GM21576 (cell line): ENCODE measurements around the gene ZNF134.

Experiments used
- ATAC-seq: cut with Tn5 transposase; IDR thresholded peaks from one replicate; pipeline ENCODE4 v1.9.1; 2021; ENCODE audit warnings: mild to moderate bottlenecking, moderate library complexity; ENCODE audit not compliant: unreplicated experiment

ZNF134 gene

DNA sequence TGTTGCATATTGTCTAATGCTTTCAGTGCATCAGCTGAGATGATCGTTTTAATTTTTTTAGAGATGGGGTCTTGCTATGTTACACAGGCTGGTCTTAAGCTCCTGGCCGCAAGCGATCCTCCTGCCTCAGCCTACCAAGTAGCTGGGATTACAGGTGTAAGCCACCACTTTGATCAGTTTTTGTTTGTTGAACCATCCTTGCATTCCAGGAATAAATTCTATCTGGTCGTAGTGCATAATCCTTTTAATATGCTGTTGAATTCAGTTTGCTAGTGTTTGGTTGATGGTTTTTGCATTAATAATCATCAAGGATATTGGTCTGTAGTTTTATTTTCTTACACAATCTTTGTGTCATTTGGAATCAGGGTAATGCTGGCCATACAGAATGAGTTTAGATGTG is 23.3 kb downstream of the ZNF134 start:
- no peak for ATAC-seq

DNA sequence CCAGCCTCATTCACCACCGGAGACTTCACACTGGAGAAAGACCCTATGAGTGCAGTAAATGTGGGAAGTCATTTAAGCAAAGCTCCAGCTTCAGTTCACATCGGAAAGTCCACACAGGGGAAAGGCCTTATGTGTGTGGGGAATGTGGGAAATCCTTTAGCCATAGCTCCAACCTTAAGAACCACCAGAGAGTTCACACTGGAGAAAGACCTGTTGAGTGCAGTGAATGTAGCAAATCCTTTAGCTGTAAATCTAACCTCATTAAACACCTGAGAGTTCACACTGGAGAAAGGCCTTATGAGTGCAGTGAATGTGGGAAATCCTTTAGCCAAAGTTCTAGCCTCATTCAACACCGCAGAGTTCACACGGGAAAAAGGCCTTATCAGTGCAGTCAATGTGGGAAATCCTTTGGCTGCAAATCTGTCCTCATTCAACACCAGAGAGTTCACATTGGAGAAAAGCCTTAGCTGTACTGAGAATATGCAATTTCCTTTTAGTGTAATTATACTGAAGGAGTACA is 27.7 kb downstream of the ZNF134 start:
- ATAC-seq, result no peak

GRCh38 chr19:57642396-57643046 is 28.5 kb downstream of the ZNF134 start:
- ATAC-seq, result no peak

- no peak for ATAC-seq
These were observed 29.7 kb downstream of the ZNF134 start for GRCh38 chr19:57643734-57644133.

GRCh38 chr19:57648331-57649003 is 34.4 kb downstream of the ZNF134 start:
- ATAC-seq, result no peak

DNA sequence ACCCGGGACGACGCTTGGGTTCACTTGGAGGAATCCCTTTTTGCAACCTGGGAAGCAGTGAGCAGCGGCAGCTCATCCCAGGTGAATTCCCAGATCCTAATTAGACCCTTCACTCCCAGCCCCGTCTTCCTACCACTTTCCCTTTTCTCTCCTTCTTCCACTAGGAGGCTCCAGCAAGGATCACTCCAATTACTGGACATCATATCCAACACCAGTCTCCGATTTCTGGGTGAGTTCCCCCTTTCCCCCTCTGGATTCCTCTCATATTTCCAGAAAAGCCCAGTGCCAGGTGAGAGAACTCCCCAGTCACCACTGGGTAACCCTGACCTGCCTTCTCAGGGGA is 37.6 kb downstream of the ZNF134 start:
- ATAC-seq, result no peak

DNA sequence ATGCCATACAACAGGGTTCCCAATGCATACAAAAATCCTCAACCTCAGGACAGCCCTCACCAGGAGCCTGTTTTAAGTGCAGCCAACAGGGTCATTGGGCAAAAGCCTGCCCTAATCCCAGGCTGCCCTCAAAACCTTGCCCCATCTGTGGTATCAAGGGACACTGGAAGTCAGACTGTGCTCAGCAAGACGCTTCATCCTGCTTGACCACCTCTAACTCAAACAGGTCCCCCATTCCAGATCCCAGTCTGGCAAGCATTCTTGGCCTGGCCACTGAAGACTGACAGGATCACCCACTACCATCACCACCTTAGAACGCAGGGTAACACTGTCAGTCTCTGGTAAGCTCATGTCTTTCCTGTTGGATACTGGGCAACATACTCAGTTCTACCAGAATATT is 39.6 kb downstream of the ZNF134 start:
- no peak for ATAC-seq

DNA sequence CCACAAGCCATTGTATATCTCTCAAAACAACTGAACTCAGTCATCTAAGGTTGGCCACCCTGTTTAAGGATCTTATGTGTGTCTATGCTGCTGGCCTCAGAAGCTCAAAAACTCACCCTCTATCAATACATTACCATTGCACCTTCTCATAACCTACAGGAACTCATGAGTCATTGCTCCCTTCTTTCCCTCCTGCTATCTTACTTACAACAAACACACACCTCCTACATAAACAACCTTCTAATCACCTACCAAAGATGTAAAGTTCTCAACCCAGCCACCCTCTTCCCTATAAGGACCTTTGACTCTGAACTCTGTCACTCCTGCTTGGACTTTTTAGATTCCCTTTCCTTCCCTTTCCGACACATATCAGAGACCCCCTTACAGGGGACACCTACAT is 41.4 kb downstream of the ZNF134 start:
- no peak for ATAC-seq

DNA sequence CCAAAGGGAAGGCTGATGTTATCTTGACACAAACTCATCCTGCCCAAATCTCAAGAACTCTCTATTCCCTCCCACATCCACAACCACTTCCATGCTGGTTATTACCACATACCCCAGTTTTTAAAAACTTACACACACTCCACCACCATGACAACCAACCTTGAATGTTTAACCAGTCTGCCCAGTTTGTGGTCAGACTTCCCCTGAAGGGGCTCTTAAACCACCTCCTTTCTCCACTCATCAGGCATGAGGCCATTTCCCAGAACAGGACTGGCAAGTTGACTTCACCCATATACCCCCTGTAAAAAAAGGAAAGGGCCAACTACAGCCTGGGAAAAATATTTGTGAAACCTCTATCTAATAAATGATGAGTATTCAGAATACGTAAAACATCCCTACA is 42.3 kb downstream of the ZNF134 start:
- no peak for ATAC-seq

DNA sequence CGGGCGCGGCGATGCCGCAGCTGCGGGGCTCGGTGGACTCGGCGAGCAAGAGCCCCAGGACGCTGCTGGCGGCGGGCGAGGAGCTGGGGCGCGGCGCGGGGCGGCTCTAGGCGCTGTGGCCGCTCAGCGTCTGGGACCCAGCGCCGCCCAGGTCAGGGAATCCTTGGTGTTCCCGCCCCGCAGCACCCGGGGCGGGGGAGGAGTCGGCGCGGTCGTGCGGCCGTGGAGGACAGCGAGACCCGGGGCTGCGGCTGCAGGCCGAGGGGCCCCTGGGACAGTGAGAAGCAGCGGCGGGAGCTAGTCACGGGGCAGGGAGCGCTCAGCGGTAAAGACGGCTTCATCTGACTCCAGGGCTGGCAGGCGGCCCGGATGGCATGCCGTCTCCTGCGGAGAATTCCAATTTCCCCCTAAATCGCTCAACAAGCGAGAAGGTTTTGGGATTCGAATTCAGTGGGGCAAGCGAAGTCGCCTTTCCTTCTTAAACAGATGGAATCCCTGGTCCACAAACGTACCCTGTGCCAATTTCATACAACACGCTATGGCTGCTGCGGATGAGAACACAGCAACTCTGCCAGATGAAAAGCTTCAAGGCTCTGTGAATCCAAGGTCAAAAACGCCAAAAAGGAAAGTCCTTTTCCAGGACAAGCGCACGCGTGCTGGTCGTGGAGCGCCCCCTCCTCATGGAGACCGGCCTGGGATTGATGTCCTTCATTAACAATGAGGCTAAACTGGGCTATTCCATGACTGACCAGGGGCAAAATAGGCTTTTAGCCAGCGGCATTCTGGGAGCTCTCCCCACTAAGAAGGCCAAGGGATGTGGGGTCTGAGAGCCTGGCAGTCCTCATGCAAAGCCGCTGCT is 50.5 kb downstream of the ZNF134 start:
- ATAC-seq, result no peak

DNA sequence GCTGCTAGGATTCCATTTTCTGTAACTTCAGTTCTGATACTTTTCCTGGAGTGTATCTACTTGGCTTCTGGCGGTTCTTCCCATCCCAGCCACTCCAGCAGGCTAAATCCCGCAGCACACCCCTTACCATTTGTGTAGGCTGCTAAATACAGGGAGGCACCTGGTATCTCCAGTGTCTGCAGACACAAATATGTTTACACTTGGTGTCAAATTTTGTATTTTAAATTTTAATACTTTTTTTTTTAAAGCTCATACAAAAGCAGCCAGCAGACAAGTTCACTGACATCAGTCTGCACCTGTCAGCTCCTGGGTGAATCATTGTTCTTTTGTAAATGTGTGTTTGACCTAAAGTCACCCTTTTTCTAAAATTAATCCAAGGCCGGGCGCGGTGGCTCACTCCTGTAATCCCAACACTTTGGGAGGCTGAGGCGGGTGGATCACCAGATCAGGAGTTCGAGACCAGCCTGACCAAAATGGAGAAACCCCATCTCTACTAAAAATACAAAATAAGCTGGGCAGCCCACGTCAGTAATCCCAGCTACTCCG is 51.3 kb downstream of the ZNF134 start:
- ATAC-seq, result no peak

GRCh38 chr19:57667228-57667627 is 53.2 kb downstream of the ZNF134 start:
- no peak for ATAC-seq

GRCh38 chr19:57668635-57669034 is 54.6 kb downstream of the ZNF134 start, which contains the start of gene ZSCAN4:
TSS of gene ZSCAN4 (plus strand) at chr19:57668935. CDS start at chr19:57676146, 7,211 bp downstream.
- no peak for ATAC-seq

DNA sequence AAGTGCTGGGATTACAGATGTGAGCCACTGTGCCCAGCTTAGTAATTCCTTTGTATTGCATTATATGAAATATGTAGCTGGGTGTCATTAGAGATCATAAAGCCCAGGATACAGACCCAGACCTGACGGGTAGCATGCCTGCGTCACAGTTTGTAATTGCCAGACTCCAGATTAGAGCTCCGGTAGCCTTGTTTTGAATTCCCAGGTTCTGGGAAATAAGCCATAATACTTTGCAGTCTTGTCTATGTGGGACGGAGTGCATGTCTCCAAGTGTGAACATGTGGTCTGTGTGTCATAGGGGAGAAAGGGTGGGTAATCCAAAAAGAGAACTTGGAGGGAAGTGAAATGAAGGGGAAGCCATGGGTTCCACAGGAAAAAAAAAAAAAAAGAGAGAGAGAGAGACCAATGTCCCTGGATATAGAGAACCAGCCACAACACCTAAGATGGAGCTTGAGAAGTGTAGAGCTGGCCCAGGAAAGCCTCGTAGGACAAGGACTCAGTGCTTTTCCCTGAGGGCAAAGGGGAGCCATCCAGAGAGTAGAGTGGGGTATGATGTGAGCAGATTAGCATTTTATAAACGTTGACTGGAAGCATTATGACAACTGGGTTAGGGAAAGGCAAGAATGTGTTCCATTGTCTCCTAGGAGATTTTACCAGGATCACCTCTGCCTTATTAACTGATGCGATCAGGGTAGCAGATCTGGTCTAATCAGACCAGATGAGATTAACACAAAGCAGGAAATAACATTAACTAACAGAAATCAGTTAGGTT is 57.3 kb downstream of the ZNF134 start:
- no peak for ATAC-seq

GRCh38 chr19:57672466-57672865 is 58.4 kb downstream of the ZNF134 start:
- no peak for ATAC-seq
